ENCODE measurements around the gene CFAP46.

- TF ChIP-seq FOXA1 (IDR thresholded peaks at IDR 0.05) (no peak), CTBP1 (IDR thresholded peaks at IDR 0.05; ENCODE audit: borderline replicate concordance) (no peak), PKNOX1 (IDR thresholded peaks at IDR 0.05) (no peak), ELF4 (IDR thresholded peaks at IDR 0.05) (no peak), FOXM1 (IDR thresholded peaks at IDR 0.05; ENCODE audit: borderline replicate concordance) (no peak), FOXK2 (IDR thresholded peaks at IDR 0.05) (no peak), BHLHE40 (IDR thresholded peaks at IDR 0.05; ENCODE audit: borderline replicate concordance) (no peak), SUZ12 (IDR thresholded peaks at IDR 0.05) (no peak), SP1 (IDR thresholded peaks at IDR 0.05) (no peak), L3MBTL2 (conservative IDR thresholded peaks at IDR 0.05) (no peak), ARNT (IDR thresholded peaks at IDR 0.05) (no peak), TARDBP (IDR thresholded peaks at IDR 0.05) (no peak), LEF1 (IDR thresholded peaks at IDR 0.05; ENCODE audit: borderline replicate concordance) (no peak)
Observed at GRCh38 chr10:132875435-132875834, 66.9 kb downstream of the CFAP46 start.
